Anterior cingulate cortex (tissue), 58 donors: ENCODE measurements around the gene COX7C.
"Not testable (repeated sequence)": the region's sequence is repeated elsewhere in the genome, so short reads cannot be mapped to it uniquely, and the experiment has no call there.

Experiments
- DNase-seq, 58 donors: peaks; one replicate each; lab custom pipeline; 2025; lab: John Stamatoyannopoulos, UW

The COX7C gene, protein sequence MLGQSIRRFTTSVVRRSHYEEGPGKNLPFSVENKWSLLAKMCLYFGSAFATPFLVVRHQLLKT

DNA sequence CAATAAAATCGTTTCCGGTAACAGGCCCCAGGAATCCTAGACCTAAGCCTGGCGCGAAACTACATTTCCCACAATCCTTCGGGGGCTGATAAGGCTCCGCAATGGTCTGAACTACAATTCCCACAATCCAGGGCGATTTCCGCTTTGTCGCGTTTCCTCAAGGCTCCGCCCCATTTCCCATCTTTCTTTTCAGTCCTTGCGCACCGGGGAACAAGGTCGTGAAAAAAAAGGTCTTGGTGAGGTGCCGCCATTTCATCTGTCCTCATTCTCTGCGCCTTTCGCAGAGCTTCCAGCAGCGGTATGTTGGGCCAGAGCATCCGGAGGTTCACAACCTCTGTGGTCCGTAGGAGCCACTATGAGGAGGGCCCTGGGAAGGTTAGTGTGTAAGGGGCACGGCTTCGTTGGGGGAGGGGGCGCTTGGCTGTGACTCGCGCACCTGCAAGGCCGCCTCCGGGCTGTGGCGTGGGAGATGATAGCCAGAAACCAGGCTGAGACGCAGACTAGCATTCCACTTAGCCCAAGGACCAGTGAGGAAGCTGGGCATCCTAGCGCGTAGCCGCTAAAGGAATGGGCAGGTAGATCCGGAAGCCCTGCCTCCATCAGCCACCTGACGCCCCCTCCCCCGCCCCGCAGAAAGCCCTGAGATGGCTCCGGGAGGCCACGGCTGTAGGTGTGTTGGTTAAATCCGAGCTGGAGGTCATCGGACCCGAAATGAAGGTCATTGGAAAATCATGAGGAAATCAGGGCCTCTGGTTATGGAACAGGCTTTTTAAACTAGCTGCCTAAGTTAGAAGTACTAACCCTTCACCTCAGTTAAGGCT is at the start of gene COX7C:
TSS of gene COX7C (plus strand) at position 186 of the 821 bp plus-strand sequence. CDS start at position 301, 115 bp downstream.
- DNase-seq, result peak; percentile 25 to 95 (median 86)

DNA sequence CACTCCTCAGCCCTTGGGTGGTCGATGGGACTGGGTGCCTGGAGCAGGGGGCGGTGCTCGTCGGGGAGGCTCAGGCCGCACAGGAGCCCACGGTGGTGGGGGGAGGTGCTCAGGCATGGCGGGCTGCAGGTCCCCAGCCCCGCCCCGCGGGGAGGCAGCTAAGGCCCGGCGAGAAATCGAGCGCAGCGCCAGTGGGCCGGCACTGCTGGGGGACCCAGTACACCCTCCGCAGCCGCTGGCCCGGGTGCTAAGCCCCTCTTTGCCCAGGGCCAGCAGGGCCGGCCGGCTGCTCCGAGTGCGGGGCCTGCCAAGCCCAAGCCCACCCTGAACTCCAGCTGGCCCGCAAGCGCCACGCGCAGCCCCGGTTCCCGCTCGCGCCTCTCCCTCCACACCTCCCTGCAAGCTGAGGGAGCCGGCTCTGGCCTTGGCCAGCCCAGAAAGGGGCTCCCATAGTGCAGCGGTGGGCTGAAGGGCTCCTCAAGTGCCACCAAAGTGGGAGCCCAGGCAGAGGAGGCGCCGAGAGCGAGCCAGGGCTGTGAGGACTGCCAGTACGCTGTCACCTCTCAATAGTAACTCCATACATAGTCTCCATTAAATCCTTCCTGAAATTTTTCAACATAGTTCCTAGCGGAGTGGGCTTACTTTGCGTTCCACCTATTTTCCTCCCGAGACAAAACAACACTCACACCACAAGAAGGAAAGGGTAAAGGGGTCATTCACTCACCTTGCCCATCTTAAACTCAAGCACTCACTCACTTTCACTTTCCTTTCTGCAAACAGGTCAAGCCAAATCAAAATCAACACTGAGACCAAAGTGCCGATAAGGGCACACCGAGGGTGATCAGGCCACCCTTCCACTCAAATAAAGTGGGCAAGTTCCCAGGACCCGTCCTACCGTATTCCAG is 48.0 kb upstream of the COX7C start:
- DNase-seq, result not testable (repeated sequence)

DNA sequence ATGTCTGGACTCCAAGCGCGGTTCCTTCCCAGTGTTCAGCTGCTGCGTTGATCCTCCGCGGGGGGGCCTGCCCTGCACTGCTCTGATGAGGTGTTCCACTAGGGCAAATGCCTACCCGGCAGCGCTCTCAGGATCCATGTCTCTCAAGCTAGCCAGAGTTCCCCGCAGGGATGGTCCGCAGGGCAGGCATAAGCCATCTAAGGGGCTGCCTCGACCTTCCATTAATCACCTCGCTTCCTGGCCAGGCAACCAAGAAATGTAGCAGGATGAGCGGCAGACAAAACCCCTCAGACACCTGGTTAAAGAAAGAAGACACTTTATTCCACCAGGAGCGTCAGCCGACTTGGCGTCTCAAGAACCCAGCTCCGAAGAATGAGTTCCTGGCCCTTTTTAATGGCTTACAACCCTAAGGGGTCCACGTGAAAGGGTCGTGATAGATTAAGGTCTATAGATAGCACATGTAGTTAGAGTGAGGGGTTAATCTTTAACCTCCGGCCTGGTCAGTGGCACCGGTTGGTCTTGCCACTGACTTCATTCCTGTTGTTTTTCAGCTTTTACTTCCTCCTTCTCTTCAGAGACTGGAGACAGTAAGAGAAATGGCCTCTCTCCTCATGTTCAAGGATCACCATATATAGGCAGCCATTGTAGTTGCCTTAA is 47.2 kb upstream of the COX7C start:
- DNase-seq, result no peak

DNA sequence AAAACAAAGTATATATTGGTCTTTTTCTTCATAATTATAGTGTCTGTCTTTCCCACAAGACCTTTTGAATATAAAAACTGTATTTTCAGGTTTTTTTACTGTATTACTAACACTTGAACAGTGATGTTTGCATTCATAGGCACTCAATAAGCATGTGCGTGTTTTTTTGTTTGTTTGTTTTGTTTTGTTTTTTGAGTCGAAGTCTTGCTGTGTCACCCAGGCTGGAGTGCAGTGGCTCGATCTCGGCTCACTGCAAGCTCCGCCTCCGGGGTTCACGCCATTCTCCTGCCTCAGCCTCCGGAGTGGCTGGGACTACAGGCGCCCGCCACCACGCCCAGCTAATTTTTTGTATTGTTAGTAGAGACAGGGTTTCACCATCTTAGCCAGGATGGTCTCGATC is 46.6 kb upstream of the COX7C start:
- not testable (repeated sequence) for DNase-seq

DNA sequence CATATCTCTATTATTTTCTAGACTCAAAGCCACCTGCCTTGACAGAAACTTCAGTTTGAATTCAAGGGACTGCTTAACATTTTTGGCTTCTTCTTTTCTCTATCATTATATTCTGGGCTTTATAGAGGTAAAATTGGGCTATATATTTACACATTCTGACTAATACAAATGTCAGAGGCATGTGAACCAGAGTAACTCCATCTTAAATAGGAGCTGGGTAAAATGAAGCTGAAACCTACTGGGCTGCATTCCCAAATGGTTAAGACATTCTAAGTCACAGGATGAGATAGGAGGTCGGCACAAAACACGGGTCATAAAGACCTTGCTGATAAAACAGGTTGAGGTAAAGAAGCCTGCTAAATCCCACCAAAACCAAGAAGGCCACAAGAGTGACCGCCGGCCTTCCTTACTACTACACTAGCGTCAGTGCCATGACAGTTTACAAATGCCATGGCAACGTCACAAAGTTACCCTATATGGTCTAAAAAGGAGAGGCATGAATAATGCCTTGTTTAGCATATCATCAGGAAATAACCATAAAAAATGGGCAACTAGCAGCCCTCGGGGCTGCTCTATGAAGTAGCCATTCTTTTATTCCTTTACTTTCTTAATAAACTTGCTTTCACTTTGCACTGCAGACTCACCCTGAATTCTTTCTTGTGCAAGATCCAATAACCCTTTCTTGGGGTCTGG is 44.8 kb upstream of the COX7C start:
- DNase-seq, result no peak

DNA sequence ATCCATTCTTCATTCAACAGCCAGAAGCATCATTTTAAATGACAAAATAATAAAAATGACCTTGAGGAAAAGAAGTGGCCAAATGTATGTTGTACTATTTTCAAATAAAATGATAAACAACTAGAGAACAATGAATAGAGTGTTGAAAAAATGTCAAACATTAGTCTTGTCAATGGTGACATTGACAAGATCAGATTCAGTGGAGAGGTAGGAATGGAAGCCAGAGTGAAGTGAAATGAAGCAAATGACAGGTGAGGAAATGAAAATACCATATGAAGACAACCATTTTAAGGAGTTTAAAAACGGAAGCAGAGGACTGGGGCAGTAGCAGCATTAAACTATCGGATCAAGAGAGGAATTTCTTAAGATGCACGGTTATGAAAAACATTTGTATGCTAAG is 38.2 kb upstream of the COX7C start:
- DNase-seq, result no peak

DNA sequence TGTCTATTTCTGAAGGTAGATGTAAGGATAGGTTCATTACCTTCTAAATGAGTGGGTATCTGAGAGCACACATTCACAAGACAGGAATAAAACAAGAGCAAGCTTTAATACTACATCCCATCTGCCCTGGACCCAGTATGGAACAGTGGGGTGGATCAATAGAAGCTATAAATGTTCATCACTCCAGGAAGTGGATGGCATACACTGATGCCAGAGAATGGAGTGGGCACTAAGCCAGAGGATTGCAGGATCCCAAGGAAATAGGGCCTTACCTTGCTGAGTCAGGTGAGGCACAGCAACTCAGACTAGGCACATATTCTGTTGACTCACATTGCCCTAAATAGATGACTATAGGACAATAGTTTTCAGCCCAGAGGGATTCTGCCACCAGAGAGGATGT is 21.3 kb upstream of the COX7C start:
- no peak for DNase-seq

DNA sequence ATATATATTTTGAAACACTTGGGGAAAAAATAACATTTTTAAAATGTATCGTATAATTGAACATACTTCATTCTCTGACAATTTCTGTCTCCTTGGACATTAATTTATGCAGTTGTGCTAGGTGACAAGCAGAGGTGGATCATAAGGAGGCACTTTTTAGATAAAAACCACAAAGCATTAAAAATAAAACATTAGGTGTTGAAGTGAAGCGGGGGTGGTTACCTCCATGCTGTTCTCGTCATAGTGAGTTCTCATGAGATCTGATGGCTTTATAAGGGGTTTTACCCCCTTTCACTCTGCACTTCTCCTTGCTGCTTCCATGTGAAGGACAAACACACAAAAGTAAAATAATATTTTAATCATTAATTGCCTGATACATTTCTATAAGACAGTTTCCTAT is 11.9 kb upstream of the COX7C start:
- DNase-seq, result no peak

DNA sequence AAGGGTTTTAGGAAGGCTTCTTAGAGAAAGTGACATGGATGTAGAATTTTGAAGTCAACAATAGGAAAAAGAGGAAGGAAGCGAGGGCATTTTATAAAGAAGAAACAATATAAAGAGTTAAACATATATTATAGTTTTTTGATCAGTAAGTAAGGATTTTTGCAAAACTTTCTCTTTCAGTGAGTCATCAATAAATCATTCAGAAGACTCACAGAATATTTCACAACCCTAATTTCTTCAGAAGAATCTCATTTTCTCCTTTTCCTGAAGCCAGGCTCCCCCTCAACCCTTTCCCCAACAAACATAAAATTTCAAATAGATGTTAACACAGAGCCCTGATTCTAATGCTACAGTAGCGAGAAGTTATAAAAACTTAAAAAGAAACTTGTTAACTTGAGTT is 4.3 kb upstream of the COX7C start:
- DNase-seq, result no peak

DNA sequence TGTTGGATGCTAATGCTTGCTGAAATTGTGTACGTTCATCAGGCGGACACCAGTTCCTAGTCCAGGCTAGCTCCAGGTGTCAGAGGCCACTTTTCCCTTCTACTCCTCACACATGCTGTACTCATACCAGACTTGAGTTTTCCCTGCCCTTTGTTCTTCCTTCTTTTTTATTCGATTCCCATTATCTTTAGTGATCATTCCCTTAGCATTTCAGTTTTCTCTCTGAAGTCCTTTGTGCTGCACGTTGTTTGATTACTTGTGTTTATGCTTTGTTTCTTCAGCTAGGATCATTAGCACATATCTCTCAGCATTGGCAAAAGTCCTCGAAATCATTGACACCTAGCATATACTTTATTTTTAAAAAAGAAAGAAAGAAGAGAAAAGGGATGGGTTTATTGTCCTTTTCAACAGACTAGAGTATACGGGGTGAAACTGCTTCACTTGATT is 409 bp upstream of the COX7C start:
- no peak for DNase-seq

DNA sequence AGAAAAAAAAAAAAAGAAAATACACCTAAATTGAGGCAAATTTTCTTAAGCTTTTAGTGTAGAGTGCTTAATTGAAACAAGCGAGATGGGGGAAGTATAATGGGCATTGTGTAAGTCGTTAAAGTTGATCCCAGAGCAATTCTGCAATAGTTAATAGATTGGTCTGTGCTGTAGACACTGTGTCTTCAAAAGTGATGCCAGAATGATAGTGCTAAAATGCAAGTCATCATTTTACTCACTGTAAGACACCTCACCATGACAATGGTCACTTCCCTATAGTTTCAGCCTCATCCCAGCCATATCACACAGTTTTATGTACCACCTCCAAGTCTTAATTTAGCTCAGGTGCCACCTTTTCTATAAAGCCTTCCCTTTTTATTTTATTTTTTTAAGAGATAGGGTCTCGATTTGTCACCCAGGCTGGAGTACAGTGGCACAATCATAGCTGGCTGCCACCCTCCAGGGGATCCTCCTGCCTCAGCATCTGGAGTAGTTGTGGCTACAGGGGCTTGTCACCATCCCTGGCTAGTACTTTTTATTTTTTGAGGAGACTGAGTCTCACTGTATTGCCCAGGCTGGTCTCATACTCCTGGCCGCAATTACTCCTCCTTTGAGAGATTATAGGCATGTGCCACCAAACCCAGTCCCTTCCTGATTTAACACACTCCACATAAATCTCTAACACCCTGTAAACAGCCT is 6.2 kb downstream of the COX7C start:
- no peak for DNase-seq

DNA sequence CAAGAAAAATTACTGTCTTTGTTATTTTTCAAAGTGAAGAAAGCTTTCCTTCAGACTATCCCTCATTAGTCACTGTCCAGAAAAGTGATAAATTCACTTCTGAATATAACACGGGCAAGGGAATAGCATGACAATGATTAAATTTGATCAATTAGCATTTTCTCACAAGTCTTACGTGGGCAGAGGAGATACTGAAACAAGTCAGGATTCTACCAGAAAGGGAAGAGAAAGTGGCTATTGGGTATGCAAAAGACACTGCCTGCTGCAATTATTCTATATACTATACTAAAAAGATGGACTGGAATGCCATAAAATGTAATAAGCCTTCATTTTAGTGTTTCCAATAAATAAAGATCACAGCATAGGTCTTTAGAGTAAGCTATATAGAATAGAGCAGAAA is 7.4 kb downstream of the COX7C start:
- no peak for DNase-seq

DNA sequence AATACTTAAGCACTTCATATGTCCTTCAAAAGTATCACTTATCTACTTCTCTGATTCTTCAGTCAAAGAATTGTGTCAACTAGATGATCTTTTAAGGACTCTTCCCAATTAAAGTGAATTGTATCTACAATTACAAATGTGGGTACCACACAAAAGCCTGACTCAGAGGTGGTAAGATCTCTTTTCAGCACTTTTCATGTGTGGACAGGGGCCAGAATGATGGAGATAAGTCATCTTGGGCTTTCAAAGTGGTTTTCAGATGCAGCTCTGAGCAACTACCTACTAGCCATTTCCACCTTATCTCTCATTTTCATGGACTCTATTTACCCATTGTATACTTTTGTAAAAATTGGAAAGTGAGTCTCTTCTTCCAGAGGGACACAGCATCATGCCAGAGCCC is 8.4 kb downstream of the COX7C start:
- DNase-seq, result no peak

DNA sequence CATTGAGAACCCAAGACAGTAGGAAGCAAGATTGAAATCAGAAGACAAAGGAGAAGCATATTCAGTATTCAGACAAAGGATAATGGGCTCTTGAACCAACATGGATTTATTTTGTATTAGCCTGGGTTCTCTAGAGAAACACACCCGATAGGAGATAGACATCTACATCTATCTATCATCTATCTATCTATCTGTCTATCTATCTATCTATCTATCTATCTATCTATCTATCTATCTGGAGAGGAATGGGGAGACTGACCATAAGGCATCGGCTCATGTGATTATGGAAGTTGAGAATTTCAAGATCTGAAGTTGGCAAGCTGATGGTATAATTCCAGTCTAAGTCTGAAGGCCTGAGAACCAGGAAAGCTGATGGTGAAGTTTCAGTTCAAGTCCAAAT is 13.4 kb downstream of the COX7C start:
- no peak for DNase-seq

DNA sequence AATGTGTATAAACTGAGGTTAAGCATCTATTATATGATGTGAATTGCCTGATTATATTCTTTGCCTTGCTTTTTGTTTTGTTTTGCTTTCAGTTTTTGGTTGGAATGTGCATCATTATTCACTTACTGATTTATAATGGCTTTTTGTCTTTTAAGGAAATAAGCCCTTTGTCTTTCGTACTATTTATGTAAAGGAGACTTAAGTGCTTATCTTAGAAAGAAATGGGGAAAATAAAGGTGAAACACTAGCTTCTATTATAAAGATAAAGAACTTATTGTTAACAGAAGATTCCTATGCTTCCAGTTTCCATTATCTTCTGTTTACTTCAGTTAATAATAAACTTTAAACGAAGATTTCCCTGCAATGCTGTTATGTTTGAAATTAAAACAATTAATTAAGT is 23.3 kb downstream of the COX7C start:
- no peak for DNase-seq

DNA sequence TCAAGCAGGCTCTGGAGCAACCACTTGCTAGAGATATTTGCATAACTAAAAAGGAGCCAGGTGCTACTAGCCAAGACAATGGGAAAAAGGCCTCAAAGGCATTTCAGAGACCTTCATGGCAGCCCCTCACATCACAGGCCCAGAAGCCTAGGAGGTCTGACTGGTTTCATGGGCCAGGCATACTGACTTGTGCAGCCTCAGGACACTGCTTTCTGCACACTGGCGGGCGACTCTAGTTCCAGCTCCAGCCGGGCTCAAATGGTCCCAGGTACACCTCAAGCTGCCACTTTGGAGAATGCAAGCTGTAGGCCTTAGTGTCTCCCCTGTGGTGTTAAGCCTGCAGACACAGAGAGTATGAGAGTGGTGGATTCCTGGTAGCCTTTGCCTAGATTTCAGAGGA is 27.1 kb downstream of the COX7C start:
- DNase-seq, result no peak

DNA sequence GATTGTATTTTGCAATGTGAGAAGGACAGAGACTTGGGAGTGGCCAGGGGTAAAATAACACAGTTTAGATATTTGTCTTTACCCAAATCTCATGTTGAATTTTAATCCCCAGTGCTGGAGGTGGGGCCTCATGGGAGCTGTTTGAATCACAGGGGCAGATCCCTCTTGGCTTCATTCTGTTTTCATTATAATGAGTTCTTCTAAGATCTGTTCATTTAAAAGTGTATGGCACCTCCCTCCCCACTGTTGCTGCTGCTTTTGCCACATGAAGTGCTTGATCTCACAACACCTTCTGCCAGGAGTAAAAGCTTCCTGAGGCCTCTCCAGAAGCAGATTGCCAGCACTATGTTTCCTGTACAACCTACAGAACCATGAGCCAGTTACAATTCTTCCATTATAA is 28.1 kb downstream of the COX7C start:
- no peak for DNase-seq

DNA sequence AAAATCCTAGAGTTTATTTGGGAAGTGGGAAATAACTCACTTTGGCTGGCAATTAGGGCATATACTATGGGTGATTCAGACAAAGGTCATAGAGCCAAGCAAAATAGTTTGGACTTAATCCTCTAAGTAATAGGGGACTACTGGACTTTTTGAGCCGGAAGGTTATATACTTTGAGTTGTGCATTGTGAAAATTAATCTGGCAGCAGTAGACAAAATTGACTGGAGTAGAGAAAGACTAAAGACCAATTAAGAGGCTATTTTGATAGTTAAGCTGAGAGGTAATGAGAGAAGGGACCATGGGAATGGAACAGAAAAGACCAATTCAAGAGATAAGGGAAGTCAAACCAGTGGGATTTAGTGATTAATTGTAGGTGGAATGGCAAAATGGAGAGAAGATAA is 28.9 kb downstream of the COX7C start:
- DNase-seq, result no peak

DNA sequence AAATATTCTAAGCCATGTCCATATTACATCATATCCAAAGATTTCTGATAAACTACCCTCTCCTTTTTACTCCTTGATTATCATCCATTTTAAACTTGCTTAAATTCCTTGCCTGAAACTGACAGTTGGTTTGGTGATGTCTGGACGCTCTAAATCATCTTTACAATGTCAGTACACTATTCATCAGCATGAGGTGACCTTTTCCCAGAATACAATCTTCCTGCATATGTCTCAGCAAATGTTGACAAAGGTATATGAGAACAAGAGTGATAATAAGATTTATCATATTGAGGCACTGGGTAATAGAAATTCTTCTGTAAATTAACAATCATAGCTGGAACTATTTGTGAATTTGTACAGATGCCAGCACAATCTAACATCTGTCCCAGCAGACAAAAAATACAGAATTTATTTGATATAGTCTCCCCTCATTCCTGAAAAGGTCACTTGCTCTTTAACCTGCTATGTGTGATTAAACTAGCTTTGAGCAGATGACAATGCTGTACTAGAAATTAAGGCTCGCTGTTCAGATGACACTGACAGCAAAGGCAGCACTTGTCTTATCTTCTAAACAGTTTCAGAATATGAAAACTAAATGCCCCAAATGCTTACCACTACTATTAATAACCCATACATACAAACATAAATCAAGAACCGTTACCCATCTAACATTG is 32.2 kb downstream of the COX7C start:
- no peak for DNase-seq
